T follicular helper cell (primary cell): ENCODE results near the gene HMX2.

Experiments
- DNase-seq: peaks from one replicate; pipeline ENCODE4 v3.0.0-alpha.2; 2020; ENCODE audit warnings: low read depth

HMX2 gene

DNA sequence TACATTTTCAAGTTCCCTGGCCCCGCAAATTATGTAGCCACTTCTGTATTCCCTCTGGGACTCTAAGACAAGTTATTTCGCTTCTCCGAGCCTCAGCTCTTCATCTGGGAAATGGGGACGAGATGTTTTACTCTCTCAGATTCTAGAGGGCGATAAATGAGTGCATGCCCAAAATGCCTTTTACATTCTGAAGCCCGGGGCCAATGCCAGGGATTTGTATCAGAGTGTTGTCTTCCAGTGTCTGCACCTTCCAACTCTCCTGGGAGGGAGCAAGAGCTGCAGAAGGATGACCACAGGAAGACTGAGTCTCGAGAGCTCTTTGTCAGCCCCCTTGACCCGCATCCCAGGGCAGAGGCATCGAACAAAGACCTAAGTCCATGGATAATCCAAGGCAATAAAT is 46.1 kb downstream of the HMX2 start:
- no peak for DNase-seq
